B cell (primary cell): ENCODE measurements around the gene STK11.

Experiments used
- CTCF ChIP-seq: fragments of 200-600 bp; IDR thresholded peaks from one replicate; pipeline ENCODE4 v1.8.0; 2022; ENCODE audit warnings: antibody characterized with exemption, mild to moderate bottlenecking
- EZH2 ChIP-seq: IDR thresholded peaks from 2 replicates; pipeline ENCODE4 v1.6.1; 2012; ENCODE audit warnings: borderline replicate concordance, low read depth, mild to moderate bottlenecking, moderate library complexity, low read length; ENCODE audit not compliant: insufficient read depth, poor library complexity, severe bottlenecking

DNA sequence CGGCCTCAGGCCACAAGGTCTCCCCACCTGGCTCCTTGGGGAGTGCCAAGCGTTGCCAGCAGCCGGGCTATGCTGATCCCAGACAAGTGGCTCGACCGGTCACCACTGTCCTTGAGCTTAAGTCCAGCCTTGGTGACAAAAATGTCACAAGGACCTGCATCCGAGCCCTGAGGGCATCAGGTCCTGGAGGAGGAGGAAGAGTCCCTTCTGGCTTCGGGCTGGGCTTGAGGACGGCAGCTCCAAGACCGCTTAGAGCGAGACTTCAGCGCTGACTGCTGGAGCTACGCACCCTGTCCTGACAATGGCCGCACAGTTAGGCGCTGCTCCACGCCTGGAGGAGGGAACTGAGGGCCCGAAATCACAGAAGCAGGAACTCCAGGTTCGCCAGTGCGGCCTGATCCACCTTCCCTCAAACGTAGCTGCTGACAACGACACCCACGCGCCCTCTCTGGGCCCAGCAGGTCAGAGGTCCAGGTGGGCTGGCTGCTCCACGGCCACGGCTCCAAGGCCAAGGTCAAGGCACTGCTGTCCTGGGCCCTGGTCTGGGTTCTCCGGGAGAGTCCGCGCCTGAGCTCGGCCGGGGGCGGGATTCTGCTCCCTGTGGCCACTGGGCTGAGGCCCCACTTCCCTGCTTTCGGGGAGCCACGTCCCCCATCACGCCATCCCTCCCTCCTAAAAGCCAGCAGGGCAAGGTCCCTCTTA lies 38.6 kb upstream of the STK11 start:
- TF ChIP-seq CTCF (no peak), EZH2 (no peak)
